ENCODE results near the gene RDH11. TPM values are rescaled to one million over a fixed set of nuclear protein-coding genes. Genes with fewer than 3 reads are reported as not detected.

The RDH11 gene
- total RNA-seq, 1 donor from 2014 or later: 55.6 TPM

DNA sequence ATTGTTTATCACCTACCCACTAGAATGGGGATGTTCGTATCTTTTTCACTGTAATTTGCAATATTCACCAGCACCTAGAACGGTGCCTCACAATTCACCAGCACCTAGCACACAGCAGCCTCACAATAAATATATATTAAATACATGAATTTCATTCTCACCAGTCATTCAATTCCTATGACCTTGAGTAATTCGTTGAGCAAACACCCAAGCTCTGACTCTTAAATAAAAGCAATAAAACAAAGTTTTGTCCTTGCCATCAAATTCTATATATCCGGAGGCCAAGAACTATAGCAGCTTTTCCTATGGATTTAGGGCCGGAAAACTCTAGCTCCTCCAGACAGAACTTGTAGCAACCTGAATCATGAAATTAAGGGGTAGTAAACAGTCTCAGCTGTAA is 22.1 kb downstream of the RDH11 start:
- Mint-ChIP-seq H3K4me1 (peaks cover 14% of the 10 kb centered on the region), H3K36me3 (peaks cover 5% of the 10 kb centered on the region), H3K27me3 (ENCODE audit: low read depth) (no peaks in the 10 kb centered on the region), H3K27ac (peak overlapping the region; percentile 90), H3K4me3 (peak overlapping the region; percentile 96), H3K9me3 (no peaks in the 10 kb centered on the region)
- TF ChIP-seq, protein P1, sequence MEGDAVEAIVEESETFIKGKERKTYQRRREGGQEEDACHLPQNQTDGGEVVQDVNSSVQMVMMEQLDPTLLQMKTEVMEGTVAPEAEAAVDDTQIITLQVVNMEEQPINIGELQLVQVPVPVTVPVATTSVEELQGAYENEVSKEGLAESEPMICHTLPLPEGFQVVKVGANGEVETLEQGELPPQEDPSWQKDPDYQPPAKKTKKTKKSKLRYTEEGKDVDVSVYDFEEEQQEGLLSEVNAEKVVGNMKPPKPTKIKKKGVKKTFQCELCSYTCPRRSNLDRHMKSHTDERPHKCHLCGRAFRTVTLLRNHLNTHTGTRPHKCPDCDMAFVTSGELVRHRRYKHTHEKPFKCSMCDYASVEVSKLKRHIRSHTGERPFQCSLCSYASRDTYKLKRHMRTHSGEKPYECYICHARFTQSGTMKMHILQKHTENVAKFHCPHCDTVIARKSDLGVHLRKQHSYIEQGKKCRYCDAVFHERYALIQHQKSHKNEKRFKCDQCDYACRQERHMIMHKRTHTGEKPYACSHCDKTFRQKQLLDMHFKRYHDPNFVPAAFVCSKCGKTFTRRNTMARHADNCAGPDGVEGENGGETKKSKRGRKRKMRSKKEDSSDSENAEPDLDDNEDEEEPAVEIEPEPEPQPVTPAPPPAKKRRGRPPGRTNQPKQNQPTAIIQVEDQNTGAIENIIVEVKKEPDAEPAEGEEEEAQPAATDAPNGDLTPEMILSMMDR (IDR thresholded peaks at IDR 0.05; ENCODE audit: unreplicated experiment): no peak
- no peak for DNase-seq (ENCODE audit: low spot score in 2 of 2, unreplicated experiment in 2 of 2)

- no peak overlapping the region for H3K4me3 Mint-ChIP-seq
- H3K36me3 Mint-ChIP-seq: no peaks in the 10 kb centered on the region
- H3K4me1 Mint-ChIP-seq: peaks cover 9% of the 10 kb centered on the region
- no peak for DNase-seq (ENCODE audit: low spot score in 2 of 2, unreplicated experiment in 2 of 2)
- TF ChIP-seq, protein P1 (IDR thresholded peaks at IDR 0.05; ENCODE audit: unreplicated experiment): no peak
- no peaks in the 10 kb centered on the region for H3K27me3 Mint-ChIP-seq (ENCODE audit: low read depth)
- no peak overlapping the region for H3K27ac Mint-ChIP-seq
- H3K9me3 Mint-ChIP-seq: no peaks in the 10 kb centered on the region
Observed at GRCh38 chr14:67668559-67668958, 27.0 kb downstream of the RDH11 start.

- DNase-seq (ENCODE audit: low spot score in 2 of 2, unreplicated experiment in 2 of 2): no peak
- Mint-ChIP-seq H3K27me3 (ENCODE audit: low read depth) (no peaks in the 10 kb centered on the region), H3K36me3 (peaks cover 7% of the 10 kb centered on the region), H3K4me3 (no peak overlapping the region), H3K27ac (peak overlapping the region; percentile 84), H3K9me3 (no peaks in the 10 kb centered on the region), H3K4me1 (no peaks in the 10 kb centered on the region)
- TF ChIP-seq, protein P1 (IDR thresholded peaks at IDR 0.05; ENCODE audit: unreplicated experiment): peak; percentile 43
Observed at GRCh38 chr14:67666750-67667449, 28.7 kb downstream of the RDH11 start.

DNA sequence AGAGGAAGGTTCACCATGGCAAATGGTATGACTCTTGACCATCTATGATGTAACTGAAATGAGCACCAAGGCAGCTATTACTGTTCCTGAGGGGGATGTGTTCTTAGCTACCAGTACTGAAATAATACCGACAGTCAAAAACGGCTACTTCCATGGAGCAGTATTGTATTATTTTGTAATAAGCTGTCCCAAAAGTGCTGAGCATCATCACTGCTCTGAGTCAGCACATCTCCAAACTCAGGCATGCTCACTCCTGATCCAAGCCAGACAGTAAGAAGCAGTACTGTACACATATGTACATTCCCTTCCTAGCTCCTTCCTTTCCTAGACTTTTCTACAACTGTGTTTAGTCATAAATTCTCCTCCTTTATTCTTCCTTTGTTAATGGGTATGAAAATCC is 29.7 kb downstream of the RDH11 start:
- Mint-ChIP-seq H3K27me3 (ENCODE audit: low read depth) (no peaks in the 10 kb centered on the region), H3K27ac (no peak overlapping the region), H3K4me3 (no peak overlapping the region), H3K9me3 (no peaks in the 10 kb centered on the region), H3K36me3 (peaks cover 7% of the 10 kb centered on the region), H3K4me1 (no peaks in the 10 kb centered on the region)
- TF ChIP-seq, protein P1 (IDR thresholded peaks at IDR 0.05; ENCODE audit: unreplicated experiment): no peak
- no peak for DNase-seq (ENCODE audit: low spot score in 2 of 2, unreplicated experiment in 2 of 2)

GRCh38 chr14:67663633-67664032 is 31.9 kb downstream of the RDH11 start:
- H3K27ac Mint-ChIP-seq: no peak overlapping the region
- TF ChIP-seq, protein P1 (IDR thresholded peaks at IDR 0.05; ENCODE audit: unreplicated experiment): no peak
- no peaks in the 10 kb centered on the region for H3K27me3 Mint-ChIP-seq (ENCODE audit: low read depth)
- no peak overlapping the region for H3K4me3 Mint-ChIP-seq
- peaks cover 10% of the 10 kb centered on the region for H3K36me3 Mint-ChIP-seq
- H3K9me3 Mint-ChIP-seq: no peaks in the 10 kb centered on the region
- DNase-seq (ENCODE audit: low spot score in 2 of 2, unreplicated experiment in 2 of 2): no peak
- no peaks in the 10 kb centered on the region for H3K4me1 Mint-ChIP-seq
